ENCODE results near the gene TMEM47.

Gene TMEM47

DNA sequence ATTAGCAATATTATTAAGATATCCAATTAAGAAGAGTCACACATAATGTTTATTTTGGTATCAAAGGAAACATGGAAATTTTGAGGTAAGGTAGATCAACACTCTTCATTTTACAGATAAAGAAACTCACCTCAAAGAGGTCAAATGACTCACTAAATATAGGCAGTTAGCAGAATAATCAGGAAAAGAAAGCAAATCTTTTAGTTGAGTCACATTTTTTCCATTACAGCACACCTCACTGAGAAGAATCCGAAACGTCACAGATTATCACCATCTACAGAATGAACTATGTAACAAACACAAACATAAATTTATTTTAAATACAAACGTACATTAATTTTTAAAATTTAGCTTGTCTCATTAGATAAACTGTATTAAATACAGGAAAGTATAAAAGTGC, 70.1 kb downstream of the TMEM47 start:
- DNase-seq (ENCODE audit: low read depth): no peak
- TF ChIP-seq, protein P1, sequence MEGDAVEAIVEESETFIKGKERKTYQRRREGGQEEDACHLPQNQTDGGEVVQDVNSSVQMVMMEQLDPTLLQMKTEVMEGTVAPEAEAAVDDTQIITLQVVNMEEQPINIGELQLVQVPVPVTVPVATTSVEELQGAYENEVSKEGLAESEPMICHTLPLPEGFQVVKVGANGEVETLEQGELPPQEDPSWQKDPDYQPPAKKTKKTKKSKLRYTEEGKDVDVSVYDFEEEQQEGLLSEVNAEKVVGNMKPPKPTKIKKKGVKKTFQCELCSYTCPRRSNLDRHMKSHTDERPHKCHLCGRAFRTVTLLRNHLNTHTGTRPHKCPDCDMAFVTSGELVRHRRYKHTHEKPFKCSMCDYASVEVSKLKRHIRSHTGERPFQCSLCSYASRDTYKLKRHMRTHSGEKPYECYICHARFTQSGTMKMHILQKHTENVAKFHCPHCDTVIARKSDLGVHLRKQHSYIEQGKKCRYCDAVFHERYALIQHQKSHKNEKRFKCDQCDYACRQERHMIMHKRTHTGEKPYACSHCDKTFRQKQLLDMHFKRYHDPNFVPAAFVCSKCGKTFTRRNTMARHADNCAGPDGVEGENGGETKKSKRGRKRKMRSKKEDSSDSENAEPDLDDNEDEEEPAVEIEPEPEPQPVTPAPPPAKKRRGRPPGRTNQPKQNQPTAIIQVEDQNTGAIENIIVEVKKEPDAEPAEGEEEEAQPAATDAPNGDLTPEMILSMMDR (conservative IDR thresholded peaks at IDR 0.05; ENCODE audit: low read depth, low read length): no peak
- H3K4me3 ChIP-seq (ENCODE audit: low read length): no peak overlapping the region

DNA sequence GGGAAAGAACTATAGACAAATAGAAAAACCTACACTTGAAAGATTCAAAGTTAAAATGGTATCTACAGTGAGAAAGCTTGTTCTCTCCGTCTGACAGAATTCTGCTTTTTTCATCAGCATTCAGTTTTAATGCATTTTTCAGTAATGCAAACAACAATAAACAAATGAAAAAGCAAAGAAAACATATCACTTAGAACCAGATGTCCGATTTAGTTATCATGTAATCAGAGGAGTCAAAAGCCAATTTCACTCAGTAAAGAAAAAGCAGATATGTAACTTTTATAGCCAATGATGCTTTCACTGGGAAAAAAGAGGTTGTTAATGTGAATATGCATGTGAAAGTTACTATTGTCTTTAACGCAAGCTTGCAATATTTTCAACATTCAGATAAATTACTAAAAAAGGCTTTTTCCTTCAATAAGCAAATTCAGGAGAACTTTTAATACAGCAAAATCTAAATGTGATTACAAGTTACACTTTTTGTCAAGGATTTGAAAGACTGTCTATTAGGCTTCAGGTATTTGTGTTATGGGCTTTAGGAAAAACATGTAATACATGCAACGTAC, 70.7 kb downstream of the TMEM47 start:
- H3K4me3 ChIP-seq (ENCODE audit: low read length): no peak overlapping the region
- TF ChIP-seq, protein P1 (conservative IDR thresholded peaks at IDR 0.05; ENCODE audit: low read depth, low read length): no peak
- DNase-seq (ENCODE audit: low read depth): no peak

DNA sequence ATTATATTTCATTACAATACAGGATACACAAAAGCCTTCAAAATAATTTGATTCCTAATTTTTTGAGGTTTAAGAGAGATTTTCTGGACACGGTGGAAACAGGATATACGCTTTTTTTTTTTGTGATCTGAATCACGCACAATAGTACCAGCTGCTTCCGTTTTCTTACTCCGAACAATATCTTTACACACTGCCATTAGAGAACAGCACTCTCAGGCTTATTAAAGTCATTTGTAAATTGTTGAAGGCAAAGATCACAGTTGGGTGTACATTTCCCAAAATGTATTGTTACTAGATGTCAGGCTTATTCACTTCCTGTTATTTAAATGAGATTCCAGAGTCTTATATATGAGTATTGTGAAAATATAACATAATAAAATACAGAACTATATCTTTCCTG, 71.5 kb downstream of the TMEM47 start:
- TF ChIP-seq, protein P1 (conservative IDR thresholded peaks at IDR 0.05; ENCODE audit: low read depth, low read length): no peak
- DNase-seq (ENCODE audit: low read depth): no peak
- no peak overlapping the region for H3K4me3 ChIP-seq (ENCODE audit: low read length)

DNA sequence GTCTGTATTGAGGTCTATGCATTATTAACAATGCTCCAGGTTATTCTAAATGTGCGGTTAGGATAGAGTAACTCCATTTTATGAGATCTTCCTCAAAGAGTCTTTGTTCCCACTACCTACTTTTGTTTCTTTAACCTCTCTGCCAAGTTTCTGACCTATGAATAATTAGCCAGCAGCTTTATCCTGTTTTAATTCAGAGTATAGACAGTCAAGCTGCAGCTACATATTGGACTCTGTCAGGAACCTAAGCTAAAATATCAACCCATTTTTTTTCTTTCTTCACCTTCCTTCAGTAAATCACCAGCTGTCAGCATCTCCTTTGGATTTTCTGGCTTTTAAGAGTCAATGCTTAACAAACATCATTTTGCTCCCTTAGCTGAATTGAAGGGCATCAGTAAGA, 72.3 kb downstream of the TMEM47 start:
- no peak for DNase-seq (ENCODE audit: low read depth)
- no peak overlapping the region for H3K4me3 ChIP-seq (ENCODE audit: low read length)
- TF ChIP-seq, protein P1 (conservative IDR thresholded peaks at IDR 0.05; ENCODE audit: low read depth, low read length): no peak

DNA sequence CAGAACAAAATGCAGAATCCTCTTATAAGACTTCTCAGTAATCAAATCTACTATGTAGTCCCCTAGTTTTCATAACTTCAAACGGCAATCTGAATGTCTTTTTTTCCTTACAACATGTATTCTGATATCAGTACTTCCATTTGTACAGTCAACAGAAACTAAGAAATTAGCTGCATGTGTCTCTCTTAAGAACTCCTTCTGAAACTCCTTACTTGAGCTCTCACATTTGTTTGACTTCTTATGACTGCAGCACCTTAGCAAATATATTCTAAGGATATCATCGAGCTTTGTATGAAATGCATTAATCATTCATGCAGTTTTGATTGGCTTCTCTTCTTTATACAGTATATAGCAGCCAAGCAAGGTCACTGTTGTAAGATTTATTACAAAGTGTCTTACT, 77.0 kb downstream of the TMEM47 start:
- no peak for DNase-seq (ENCODE audit: low read depth)
- no peak overlapping the region for H3K4me3 ChIP-seq (ENCODE audit: low read length)
- TF ChIP-seq, protein P1 (conservative IDR thresholded peaks at IDR 0.05; ENCODE audit: low read depth, low read length): no peak

DNA sequence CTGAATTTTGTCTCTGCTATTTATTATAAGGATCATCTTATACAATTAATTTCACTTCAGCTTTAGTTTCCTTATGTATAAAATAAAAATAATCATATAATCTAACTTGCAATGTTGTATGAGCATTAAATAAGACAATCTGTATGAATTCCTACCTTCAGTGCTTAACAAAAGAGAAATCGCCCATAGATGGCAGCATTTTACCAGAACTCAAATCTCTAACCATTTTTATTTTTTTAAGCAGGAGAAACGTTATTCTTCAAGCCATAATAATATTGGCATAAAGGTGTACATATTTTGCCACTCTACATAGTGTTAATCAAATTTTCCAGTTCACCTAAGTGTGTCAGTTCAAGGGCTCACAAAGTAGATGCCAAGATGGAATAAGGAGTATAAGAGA, 78.8 kb downstream of the TMEM47 start:
- DNase-seq (ENCODE audit: low read depth): peak; percentile 7
- no peak overlapping the region for H3K4me3 ChIP-seq (ENCODE audit: low read length)
- TF ChIP-seq, protein P1 (conservative IDR thresholded peaks at IDR 0.05; ENCODE audit: low read depth, low read length): peak; percentile 45
